HG02763 (cell line): Measurements from ENCODE around the gene PCDHGB7.
"Not testable (repeated sequence)": the region's sequence is repeated elsewhere in the genome, so short reads cannot be mapped to it uniquely, and the experiment has no call there.

Source experiments
- ATAC-seq: cut with Tn5 transposase; IDR thresholded peaks from one replicate; pipeline ENCODE4 v1.9.1; 2021; ENCODE audit warnings: mild to moderate bottlenecking, moderate library complexity; ENCODE audit not compliant: unreplicated experiment

PCDHGB7 gene

DNA sequence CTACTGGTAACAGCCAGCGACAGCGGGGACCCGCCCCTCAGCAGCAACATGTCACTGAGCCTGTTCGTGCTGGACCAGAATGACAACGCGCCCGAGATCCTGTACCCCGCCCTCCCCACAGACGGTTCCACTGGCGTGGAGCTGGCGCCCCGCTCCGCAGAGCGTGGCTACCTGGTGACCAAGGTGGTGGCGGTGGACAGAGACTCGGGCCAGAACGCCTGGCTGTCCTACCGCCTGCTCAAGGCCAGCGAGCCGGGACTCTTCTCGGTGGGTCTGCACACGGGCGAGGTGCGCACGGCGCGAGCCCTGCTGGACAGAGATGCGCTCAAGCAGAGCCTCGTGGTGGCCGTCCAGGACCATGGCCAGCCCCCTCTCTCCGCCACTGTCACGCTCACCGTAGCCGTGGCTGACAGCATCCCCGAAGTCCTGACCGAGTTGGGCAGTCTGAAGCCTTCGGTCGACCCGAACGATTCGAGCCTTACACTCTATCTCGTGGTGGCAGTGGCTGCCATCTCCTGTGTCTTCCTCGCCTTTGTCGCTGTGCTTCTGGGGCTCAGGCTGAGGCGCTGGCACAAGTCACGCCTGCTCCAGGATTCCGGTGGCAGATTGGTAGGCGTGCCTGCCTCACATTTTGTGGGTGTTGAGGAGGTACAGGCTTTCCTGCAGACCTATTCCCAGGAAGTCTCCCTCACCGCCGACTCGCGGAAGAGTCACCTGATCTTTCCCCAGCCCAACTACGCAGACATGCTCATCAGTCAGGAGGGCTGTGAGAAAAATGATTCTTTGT lies 22.9 kb upstream of the PCDHGB7 start:
- not testable (repeated sequence) for ATAC-seq

DNA sequence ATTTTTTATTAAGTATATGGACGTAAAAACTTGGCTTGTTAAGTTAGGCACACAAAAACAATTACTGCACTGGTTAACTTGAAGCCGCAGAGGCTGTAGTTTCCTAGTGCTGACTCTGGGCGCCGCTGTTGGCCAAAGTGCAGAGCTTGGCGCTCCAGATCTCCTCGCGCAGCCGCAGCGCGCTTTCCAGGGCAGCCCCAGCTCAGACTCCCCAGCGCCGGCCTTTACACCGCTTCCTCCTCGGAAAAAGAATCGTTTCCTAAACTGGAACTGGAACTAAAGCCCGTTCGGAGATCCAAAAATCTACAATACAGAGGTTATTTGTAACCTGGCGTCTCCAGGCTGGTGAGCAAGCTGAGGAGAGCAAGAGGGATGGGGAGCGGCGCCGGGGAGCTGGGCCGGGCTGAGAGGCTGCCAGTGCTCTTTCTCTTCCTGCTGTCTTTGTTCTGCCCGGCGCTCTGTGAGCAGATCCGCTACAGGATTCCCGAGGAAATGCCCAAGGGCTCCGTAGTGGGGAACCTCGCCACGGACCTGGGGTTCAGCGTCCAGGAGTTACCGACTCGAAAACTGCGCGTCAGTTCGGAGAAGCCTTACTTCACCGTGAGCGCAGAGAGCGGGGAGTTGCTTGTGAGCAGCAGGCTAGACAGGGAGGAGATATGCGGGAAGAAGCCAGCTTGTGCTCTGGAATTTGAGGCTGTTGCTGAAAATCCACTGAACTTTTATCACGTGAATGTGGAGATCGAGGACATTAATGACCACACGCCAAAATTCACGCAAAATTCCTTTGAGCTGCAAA lies 19.5 kb upstream of the PCDHGB7 start, which contains the start of gene PCDHGB5:
Gene PCDHGB5, plus strand, starts transcription at position 192 of the 796 bp plus-strand sequence. Its CDS starts 181 bp downstream, at position 373.
- peak; percentile 98 for ATAC-seq

GRCh38 chr5:141398608-141399007 lies 18.9 kb upstream of the PCDHGB7 start:
- ATAC-seq: no peak

GRCh38 chr5:141399555-141400258 lies 17.8 kb upstream of the PCDHGB7 start:
- no peak for ATAC-seq

DNA sequence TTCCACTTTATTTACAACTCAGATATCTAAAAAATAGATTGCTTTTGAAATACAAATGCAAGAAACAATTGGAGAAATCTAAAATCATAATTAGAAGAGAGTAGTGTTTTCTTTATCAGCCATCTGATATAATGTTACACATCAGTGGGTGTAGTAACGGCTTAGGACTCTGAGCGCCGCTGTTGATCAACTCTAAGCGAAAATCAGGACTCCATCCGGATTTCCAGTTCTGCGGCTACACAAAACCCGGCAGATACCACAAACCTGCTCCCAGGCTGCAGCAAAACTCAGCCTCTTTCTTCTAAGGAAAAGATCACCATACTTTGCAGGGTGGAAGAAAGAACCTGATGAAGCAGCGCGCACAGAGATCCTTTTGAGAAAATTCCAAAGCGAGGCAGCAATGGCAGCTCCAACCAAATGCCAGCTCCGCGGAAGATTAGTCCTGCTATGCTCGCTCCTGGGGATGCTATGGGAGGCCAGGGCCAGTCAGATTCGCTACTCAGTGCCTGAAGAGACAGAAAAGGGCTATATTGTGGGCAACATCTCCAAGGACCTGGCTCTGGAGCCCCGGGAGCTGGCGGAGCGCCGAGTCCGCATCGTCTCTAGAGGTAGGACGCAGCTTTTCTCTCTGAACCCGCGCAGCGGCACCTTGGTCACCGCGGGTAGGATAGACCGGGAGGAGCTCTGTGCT lies 14.8 kb upstream of the PCDHGB7 start, which contains the start of gene PCDHGA9:
Gene PCDHGA9, plus strand, starts transcription at position 226 of the 691 bp plus-strand sequence. Its CDS starts 175 bp downstream, at position 401.
- no peak for ATAC-seq

DNA sequence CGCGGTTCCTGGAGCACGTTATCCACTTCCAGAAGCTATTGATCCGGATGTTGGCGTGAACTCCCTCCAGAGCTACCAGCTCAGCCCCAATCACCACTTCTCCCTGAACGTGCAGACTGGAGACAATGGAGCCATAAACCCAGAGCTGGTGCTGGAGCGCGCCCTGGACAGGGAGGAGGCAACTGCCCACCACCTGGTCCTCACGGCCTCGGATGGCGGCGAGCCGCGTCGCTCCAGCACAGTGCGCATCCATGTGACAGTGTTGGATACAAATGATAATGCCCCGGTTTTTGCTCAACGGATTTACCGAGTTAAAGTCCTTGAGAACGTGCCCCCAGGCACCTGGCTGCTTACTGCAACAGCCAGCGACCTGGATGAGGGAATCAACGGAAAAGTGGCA lies 14.1 kb upstream of the PCDHGB7 start:
- ATAC-seq: no peak

DNA sequence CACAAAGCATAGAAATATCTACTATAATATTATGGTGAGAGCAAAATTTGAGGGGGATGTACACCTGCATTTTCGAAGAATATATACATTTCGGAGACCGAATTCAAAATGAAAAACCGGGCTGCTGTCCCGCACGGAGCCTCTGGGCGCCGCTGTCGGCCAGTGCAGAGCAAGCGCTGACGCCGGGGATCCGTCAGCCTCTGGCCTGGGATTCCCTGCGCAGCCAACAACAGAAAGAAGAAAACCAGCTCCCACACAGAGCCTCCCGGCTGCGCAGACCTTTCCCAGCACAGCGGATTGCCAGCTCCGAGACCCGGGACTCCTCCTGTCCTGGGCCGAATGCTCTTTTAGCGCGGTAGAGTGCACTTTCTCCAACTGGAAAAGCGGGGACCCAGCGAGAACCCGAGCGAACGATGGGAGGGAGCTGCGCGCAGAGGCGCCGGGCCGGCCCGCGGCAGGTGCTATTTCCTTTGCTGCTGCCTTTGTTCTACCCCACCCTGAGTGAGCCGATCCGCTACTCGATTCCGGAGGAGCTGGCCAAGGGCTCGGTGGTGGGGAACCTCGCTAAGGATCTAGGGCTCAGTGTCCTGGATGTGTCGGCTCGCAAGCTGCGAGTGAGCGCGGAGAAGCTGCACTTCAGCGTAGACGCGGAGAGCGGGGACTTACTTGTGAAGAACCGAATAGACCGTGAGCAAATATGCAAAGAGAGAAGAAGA lies 9.5 kb upstream of the PCDHGB7 start, which contains the start of gene PCDHGB6:
Gene PCDHGB6, plus strand, starts transcription at position 232 of the 716 bp plus-strand sequence. Its CDS starts 182 bp downstream, at position 414.
- peak; percentile 65 for ATAC-seq

DNA sequence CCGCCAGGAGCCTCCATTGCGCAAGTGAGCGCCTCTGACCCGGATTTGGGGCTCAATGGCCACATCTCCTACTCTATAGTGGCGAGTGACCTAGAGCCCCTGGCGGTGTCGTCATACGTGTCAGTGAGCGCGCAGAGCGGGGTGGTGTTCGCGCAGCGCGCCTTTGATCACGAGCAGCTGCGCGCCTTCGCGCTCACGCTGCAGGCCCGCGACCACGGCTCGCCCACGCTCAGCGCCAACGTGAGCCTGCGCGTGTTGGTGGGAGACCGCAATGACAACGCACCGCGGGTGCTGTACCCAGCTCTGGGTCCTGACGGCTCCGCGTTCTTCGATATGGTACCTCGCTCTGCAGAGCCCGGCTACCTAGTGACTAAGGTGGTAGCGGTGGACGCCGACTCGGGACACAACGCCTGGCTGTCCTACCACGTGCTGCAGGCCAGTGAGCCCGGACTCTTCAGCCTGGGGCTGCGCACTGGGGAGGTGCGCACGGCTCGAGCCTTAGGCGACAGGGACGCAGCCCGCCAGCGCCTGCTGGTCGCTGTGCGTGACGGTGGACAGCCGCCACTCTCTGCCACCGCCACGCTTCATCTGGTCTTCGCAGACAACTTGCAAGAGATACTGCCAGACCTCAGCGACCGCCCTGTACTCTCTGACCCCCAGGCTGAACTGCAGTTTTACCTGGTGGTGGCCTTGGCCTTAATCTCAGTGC lies 7.7 kb upstream of the PCDHGB7 start:
- no peak for ATAC-seq

DNA sequence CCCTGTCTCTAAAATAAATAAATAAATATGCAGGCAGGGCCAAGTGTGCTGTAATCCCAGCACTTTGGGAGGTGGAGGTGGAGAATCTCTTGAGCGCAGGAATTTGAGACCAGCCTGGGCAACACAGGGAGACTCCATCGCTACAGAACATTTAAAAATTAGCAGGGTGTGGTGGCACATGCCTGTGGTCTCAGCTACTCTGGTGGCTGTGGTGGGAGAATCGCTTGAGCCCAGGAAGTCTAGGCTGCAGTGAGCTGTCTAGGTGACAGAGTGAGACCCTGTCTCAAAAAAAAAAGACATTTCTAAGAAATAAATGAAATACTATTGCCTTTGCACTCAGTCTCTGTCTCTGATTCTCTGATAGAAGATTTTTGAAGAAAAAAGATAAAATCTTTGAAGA lies 5.9 kb upstream of the PCDHGB7 start:
- ATAC-seq: no peak

- peak; percentile 57 for ATAC-seq
Measured at GRCh38 chr5:141412854-141413539, 4.5 kb upstream of the PCDHGB7 start, which contains the start of gene PCDHGA10. Gene PCDHGA10 (plus strand): TSS chr5:141412987. CDS start chr5:141413176, 189 bp downstream.

DNA sequence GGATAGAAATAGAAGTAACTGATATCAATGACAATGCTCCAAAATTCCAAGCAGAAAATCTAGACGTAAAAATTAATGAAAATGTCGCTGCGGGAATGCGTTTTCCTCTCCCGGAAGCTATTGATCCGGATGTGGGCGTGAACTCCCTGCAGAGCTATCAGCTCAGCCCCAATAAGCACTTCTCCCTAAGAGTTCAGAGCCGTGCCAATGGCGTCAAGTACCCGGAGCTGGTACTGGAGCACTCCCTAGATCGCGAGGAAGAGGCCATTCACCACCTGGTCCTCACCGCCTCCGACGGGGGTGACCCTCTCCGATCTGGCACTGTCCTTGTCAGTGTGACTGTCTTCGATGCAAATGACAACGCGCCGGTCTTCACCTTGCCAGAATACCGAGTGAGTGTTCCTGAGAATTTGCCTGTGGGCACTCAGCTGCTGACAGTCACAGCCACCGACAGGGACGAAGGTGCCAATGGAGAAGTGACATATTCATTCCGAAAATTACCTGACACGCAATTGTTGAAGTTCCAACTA lies 3.9 kb upstream of the PCDHGB7 start:
- ATAC-seq: no peak

- not testable (repeated sequence) for ATAC-seq
Measured at GRCh38 chr5:141414548-141415274, 2.8 kb upstream of the PCDHGB7 start.

DNA sequence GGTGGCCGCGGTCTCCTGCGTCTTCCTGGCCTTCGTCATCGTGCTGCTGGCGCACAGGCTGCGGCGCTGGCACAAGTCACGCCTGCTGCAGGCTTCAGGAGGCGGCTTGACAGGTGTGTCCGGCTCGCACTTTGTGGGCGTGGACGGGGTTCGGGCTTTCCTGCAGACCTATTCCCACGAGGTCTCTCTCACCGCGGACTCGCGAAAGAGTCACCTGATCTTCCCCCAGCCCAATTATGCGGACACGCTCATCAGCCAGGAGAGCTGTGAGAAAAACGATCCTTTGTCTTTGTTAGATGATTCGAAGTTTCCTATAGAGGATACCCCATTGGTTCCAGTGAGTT lies 2.2 kb upstream of the PCDHGB7 start:
- ATAC-seq: not testable (repeated sequence)

DNA sequence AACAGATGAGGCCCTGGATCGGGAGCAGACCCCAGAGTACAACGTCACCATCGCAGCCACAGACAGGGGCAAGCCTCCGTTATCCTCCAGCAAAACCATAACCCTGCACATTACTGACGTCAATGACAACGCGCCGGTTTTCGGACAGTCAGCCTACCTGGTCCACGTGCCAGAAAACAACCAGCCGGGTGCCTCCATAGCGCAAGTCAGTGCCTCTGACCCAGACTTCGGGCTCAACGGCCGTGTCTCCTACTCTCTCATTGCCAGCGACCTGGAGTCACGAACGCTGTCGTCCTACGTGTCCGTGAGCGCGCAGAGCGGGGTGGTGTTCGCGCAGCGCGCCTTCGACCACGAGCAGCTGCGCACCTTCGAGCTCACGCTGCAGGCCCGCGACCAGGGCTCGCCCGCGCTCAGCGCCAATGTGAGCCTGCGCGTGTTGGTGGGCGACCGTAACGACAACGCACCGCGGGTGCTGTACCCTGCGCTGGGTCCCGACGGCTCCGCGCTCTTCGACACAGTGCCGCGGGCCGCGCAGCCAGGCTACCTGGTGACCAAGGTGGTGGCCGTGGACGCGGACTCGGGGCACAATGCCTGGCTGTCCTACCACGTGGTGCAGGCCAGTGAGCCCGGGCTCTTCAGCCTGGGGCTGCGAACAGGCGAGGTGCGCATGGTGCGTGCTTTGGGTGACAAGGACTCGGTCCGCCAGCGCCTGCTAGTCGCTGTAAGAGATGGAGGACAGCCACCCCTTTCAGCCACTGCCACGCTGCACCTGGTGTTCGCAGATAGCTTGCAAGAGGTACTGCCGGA lies 1.8 kb downstream of the PCDHGB7 start:
- ATAC-seq: no peak

GRCh38 chr5:141420855-141421488 lies 3.5 kb downstream of the PCDHGB7 start, which contains the start of gene PCDHGA11:
Gene PCDHGA11 (plus strand): TSS chr5:141421051. CDS start chr5:141421228, 177 bp downstream.
- ATAC-seq: no peak

DNA sequence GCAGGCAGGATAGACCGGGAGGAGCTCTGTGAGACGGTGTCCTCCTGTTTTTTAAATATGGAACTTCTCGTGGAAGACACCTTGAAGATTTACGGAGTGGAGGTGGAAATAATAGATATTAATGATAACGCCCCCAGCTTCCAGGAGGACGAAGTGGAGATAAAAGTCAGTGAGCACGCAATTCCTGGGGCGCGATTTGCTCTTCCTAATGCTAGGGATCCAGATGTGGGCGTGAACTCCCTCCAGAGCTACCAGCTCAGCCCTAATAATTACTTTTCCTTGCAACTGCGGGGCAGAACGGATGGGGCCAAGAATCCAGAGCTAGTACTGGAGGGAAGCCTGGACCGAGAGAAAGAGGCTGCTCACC lies 4.0 kb downstream of the PCDHGB7 start:
- no peak for ATAC-seq
